HG03159 (cell line): ENCODE measurements around the gene PREX1.
A peak's percentile ranks its signal among the peaks of the same experiment; 100 is the strongest.
"Not testable (repeated sequence)": the region's sequence is repeated elsewhere in the genome, so short reads cannot be mapped to it uniquely, and the experiment has no call there.

Experiments used
- ATAC-seq: cut with Tn5 transposase; IDR thresholded peaks from one replicate; pipeline ENCODE4 v1.9.1; 2021; ENCODE audit warnings: mild to moderate bottlenecking, moderate library complexity; ENCODE audit not compliant: unreplicated experiment

The PREX1 gene

DNA sequence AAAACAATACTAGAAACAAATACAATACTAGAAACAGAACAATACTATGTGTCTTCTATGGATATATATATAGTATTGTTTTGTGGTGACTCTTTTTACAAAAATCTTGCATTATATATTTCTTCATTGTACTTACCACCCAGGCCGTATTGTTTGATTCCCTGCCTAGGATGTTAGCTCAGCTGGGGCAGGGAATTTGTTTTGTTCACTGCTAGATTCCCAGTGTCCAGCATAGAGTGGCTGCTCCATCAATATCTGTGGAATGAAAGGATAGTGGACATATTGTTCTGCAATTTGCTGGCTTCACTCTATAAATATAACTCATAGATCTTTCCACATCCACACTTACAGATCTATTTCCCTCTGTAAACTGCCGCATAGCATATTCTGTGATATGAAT is 21.5 kb upstream of the PREX1 start:
- ATAC-seq, result no peak

DNA sequence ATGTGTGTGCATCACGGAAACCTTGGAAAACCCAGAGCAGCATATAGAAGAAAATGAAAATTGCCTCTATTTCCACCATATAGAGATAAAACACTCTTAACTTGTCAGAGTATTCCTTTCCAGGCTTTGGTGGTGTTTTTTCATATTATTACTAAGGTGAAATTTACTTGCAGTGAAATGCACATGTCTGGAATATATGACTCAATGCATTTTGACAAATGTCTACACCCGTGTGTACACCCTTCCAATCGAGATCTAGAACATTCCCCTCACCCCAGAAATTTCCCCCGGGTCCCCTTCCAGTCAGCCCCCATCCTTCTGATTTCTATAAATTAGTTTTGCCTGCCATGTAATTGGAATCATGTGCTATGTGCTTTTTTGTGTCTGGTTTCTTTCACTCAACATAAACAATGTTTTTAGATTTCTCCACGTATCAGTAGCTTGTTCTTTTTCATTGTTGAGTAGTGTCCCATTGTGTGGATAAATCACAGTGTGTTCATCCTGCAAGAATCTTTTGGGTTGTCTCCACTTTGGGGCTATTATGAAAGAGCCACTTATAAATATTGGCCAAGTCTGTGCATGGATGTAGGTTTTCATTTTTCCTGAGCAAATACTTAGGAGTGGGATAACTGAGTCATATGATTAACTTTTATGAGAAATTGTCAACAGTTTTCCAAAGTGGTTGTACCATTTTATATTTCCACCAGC is 19.9 kb upstream of the PREX1 start:
- ATAC-seq, result no peak

DNA sequence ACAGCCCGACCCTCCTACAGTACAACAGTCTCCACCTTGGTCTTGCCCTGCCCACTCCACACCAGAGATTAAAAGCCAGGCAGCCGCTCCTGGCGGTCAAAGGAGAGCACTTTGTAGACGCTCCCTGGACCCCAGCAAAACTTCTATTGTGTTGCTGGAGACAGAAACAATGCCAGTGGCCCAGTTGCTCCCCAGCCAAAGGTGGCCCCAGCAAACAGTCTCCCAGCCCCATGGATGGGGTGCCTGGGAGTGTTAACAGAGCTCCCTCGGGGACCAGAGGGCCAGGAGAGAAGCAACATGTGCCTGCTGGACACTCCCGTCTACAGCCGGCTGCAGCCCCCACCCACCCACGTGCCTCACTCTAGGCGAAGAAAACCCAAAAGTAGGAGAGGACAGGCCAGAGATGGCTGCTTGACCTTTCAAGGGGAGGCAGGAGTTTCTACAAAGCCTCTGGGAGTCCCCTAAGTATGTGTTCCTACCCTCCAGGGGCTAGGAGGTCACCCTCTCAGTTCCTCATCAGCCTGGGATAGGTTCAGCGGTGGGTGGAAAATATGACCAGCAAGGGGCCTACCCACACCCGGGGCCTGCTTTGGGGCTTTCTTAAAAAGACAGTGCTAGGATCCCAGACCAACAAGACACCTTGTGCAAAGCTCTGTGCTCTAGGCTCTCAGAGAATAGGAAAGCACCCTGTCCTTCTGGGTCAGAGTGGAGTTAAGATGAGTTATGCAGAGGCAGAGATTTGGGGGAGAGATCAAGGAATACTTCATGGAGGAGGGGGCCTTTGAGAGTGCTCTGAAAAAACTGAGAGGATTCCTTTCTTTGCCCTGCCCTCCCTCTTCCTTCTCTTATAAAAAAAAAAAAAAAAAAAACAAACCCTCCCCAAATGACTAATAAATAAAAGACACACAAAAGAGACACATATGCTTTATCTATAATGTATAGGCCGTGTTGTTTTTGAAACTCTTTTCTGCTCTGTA is 19.0 kb upstream of the PREX1 start:
- ATAC-seq, result peak; percentile 96

DNA sequence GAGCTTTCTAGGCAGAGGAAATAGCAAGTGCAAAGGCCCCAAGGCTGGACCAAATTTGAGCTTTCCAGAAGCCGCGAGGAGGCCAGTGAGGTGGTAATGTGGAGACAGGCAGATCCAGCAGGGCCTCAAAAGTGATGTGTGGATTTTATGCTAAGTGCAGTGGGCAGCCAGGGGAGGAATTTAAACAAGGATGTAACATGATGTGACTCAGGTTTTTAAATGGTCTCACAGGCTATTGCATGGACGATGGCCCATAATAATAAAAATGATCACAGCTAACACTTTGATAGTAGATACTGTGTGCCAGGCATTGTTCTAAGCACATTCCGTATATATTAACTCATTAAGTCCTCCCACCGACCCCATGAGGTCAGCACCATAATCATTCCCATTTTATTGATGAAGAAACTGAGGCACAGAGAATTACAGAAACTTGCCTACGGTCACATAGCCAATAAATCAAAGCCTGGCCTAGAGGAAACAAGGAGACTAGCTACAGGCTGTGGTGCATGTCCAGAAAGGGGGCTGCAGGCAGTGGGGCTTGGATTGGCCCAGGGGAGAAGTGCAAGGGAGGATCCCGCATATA is 18.0 kb upstream of the PREX1 start:
- no peak for ATAC-seq

DNA sequence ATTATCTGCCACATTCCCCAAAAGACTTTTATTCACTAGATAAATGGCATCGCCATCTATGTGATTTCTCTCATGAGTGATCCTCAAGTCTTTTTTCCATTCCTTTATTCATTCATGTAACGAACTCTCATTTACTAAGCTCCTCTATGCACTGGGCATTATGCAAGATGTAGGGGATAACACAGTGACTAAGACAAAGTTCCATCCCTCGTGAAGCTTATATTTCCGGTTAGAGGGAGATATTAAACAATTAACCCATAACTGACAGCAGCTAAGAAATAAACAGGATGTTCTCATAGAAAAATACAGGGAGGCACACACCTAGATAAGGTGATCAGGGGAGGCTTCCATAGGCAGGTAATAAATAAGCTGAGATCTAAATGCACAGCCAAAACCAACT is 17.2 kb upstream of the PREX1 start:
- no peak for ATAC-seq

DNA sequence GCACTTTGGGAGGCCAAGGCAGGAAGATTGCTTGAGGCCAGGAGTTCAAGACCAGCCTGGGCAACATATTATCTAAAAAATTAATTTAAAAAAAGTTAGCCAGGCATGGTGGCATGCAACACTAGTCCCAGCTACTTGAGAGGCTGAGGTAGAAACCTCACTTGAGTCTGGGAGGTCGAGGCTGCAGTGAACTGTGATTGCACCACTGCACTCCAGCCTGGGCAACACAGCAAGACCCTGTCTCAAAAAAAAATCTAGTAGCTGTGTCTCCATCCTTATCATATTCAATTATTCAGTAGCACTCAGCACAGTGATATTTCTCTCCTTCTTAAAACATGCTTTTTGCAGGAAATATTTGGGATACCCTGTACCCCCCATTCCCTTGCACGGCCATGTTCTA is 16.1 kb upstream of the PREX1 start:
- ATAC-seq, result not testable (repeated sequence)

DNA sequence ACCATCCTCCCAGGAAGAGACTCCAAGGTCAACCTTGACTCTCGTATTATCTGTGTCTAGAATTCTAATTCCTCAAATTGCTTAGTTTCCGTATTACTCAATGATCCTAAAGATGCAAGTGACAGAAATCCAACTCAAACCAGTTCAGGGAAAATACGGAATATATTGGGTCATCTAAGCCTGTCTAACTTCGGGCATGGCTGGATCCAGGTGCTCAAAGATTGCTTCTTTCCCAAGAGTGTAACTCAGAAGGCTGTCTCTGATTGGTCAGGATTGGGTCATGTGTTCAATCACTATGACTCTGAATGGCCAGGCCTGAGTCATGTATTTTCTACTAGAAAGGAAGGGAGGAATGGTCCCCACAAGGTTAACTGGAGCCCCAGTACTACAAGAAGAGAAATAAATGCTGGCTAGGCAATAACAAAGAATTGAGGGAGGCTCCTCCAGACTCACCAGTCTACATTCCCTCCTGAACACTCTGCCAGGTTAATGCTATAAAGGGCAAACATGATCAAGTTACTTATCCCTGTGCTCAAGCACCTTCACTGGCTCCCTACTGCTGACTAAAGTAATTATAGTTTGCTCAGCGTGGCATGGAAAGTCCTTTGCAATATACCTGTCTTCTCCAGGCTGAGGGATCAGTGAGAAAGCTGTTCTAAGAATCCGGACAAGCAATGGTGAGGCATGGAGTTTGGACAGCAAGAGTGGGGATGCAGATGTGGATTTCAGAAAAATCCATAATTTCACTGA is 15.4 kb upstream of the PREX1 start:
- no peak for ATAC-seq

DNA sequence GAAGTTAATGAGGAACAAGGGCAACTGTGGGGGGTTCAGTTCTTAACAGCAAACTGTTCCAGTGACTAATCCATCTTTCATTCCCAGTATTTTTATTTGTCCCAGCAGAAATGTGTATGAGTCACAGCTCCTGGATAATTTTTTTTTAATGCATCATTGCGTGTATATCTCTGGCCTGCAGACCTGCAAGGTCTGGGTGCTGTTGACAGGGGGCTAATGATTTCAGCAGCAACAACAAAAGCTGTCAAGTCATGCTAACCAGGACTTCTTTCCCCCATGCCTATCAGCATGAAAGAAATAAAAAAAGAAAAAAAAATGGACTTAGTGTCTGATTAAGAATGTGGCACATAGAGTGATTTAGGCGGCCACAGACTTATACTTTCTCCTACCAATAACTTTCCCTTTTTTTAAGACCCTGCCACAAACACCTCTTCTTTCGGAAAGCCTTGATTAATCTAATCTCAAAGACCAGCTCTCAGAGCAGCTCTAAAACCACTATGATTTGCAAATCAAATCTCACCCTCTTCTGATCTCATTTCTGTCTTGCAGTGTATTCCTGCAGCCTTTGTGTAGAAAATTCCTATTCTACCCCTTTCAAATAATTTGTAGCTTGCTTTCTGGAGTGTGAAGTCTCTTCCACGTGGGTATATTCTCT is 14.2 kb upstream of the PREX1 start:
- no peak for ATAC-seq

DNA sequence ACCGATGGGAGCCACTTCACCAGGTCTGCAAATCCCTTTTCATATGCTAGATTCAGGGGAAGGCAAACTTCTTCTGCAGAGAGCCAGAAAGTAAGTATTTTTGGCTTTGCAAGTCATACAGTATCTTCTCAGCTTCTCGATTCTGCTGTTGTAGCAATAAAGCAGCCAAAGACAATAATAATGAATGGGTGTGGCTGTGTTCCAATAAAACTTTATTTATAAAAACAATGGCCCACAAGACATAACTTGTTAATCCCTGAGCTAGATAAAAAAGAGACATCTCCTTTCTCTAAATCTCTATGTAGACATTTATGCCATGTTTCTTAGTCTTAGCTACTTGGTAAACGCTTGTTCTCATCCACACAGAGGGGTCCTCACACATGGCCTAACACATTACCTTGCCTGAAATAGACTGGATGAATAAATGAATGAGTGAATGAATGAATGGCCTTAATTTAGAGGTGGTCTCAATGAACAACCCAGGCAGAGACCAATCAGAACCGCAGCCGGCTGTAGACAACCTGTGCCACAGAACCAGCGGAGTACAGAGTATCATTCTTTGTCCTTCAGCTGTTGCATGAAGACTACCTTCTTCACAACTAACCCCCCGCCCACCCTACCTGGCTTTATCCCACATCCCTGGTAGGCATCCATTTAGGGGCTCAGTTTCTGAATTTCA is 13.5 kb upstream of the PREX1 start:
- no peak for ATAC-seq

DNA sequence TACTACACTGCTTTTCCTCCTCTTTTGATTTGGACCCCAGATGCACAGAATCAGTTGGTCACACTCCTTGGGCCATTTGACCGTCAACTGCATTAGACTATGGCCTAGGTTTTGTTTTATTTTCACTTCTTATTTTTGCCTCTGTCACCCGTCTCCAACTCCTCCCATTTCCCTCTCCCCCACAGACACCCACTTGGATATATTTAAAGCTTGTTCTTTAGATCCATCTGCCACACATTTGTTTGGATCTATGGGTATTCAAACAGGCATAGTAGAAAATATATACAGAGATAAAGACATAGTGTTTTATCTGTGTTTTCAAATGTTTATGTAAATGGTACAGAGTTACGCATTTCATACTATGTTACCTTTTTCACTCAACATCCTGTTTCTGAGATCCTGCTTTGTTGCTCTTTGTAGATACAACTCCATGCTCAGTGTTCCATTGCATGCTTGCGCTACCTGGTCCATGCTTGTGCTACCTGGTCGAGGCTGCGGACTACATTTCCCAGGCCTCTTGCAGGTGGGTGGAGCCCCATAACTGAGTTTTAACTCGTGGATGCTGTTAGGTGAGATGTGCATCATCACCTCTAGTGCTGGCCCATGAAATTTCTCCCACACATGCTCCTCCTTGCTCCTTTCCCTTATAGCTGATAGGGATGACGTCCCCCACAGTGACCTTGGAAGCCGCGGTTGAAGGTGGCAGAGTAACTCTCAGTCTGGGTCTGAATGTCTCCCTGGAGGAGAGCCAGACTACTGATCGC is 11.5 kb upstream of the PREX1 start:
- no peak for ATAC-seq

DNA sequence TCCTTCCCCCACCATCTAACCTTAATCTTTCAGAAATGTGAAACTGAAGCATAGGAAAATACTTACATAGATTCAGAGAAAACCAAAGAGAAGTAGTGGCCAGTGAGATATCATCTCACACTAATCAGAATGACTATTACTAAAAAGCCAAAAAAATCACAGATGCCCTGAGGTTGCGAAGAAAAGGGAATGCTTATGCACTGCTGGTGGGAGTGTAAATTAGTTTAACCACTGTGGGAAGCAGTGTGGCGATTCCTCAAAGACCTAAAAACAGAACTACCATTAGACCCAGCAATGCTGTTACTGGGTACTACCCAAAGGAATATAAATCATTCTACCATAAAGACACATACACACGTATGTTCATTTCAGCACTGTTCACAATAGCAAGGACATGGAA is 9.2 kb upstream of the PREX1 start:
- ATAC-seq, result no peak

DNA sequence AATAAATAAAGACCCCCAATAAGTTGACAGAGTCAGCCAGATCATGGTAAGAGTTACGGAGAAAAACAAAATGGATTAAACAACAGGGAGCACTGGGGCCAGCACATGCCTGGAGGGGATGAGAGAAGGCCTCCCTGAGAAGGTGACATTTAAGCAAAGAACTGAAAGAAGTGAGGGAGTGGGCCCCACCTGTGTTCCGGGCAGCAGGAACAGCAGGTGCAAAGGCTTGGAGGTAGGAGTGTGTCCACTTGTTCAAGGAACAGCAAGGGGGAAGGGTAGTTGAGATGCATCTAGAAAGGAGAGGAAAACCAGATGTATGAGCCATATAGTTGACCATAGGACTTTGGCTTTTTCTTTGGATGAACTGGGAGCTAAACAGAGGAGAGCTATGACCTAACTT is 7.6 kb upstream of the PREX1 start:
- ATAC-seq, result no peak

DNA sequence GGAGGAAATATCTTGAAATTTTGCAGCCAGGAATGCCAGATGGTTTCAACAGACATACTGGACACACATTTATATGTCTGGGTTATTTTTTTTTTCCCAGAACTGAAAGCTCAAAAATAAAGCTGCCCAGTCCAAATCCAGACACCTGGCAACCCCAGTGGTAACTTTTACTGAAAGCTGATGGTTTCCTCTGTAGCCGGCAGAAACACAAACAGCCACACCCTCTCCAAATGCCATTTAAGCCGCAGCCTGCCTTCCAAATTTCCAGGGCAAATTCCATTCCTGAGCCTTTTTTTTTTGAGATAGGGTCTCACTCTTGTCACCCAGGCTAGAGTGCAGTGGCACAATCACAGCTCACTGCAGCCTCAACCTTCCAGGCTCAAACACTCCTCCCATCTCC is 6.5 kb upstream of the PREX1 start:
- no peak for ATAC-seq

DNA sequence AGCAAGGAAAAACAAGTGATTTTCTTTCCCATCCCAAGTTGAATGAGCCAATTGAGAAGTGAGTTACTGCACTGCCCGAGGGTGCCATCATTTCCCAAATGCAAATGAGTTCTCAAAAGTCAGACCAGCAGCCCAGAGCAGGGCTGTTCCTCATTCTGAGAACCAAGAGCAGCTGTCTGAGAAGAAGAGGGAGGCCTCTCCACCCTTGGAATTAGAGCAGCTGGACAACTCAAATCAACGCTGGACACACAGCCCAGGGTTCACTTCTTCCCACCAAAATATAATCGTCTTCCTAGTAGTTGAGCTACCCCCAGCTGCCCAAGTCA is 4.6 kb upstream of the PREX1 start:
- ATAC-seq, result no peak

DNA sequence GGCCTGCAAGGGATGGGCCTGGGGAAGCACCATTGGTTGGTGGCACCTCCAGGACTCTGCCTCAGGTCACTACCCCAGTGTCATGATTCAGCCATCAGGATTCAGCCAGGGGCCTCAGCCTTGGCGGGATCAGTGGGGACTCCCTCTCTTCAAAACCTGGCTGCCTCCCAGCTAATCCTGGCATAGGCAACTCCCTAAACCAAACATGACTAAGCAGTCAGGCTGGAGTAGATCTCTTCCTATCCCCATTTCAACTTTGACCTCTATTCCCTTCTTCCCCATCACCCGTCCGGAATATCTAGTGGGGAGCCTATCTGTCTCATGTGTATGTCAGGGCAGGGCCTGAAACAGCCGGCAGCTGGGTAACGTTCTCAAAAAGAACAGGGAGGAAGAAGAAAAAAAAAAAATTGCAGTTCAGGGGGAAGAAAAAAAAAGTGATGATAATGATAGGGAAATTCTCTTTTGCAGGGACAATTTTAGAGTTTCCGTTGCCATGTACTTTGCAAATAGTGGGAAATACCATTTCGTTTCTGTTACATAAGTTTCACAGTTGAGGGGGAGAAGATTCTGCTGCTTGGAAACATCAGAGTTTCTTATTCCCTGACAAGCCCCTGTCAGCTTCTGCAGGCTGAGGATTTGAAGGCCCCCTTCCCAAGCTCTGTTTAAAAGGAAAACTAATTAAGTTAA is 4.1 kb upstream of the PREX1 start:
- no peak for ATAC-seq

DNA sequence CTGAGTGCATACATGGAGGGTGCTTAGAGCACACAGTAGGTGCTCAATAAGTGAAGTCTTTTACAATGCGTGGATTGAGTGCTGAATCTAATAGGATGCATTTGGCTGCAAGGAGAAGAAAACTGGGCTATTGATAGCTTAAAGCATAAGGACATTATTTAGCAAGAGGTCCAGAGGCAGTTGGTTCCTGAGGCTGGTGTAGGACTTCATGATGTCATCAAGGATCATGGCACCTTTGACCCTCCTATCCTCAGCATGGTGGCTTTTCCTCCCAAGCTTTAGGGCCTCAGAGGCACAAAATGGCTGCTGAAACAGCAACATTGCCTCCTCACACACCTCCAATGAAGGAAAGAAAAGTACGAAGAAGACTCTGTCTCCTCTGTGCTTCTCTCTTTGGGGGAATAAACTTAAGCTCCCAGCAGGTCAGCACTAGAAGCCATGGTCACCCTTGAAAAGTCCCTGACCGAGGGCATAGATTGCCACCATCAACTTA is 3.1 kb upstream of the PREX1 start:
- no peak for ATAC-seq

DNA sequence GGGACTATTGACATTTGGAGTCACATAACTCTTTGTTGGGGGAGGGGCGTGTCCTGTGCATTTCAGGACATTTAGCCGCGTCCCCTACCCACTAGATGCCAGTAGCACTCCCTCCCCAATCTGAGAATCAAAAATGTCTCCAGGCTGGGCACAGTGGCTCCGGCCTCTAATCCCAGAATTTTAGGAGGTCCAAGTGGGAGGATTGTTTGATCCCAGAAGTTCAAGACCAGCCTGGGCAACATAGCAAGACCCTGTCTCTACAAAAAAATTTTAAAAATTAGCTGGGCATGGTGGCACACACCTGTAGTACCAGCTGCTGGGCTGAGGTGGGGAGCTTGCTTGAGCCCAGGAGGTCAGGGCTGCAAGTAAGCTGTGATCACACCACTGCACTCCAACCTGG is 2.1 kb upstream of the PREX1 start:
- ATAC-seq, result no peak

DNA sequence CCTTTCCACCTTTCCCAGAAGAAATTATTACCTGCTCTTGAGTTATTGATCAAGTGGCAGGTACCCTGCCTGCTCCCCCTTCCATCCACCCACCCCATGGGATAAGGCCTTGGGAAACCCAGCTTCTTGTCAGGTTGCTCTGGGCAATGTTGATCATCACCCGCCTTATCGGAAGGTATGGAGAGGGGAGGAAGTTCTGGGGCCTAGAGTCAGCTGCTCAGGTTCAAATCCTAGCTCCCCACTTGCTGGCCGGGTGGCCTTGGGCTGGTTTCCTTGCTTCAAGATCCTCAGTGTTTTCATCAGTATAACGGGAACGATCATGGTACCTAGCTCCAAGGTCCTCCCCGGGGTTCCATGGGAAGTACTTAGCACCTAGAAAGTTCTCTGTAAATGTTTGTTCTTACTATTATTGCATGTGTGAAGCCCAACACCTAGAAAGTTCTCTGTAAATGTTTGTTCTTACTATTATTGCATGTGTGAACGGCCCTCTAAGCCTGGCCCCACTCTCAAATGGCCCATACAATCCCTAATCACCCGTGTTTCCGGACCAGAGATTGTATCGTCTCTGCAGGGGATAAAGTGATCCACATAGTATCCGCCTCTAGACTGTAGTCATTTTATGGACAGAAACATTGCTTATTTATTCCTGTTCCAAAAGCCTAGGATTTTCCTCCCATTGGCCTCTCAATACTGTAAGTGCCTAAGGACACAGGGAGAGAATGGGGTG is 1.1 kb upstream of the PREX1 start:
- no peak for ATAC-seq
